GM18907 (cell line): ENCODE measurements around the gene SEMA3E.
A peak's percentile ranks its signal among the peaks of the same experiment; 100 is the strongest.
"Not testable (repeated sequence)": the region's sequence is repeated elsewhere in the genome, so short reads cannot be mapped to it uniquely, and the experiment has no call there.

Experiments used
- ATAC-seq: cut with Tn5 transposase; IDR thresholded peaks from one replicate; pipeline ENCODE4 v1.9.1; 2021; ENCODE audit warnings: mild to moderate bottlenecking, moderate library complexity; ENCODE audit not compliant: unreplicated experiment

The SEMA3E gene

GRCh38 chr7:83494683-83495082, 154.3 kb downstream of the SEMA3E start:
- ATAC-seq: no peak

GRCh38 chr7:83492802-83493201, 156.1 kb downstream of the SEMA3E start:
- no peak for ATAC-seq

GRCh38 chr7:83487801-83488200, 161.1 kb downstream of the SEMA3E start:
- ATAC-seq: no peak

GRCh38 chr7:83486957-83487356, 162.0 kb downstream of the SEMA3E start:
- no peak for ATAC-seq

GRCh38 chr7:83486536-83486935, 162.4 kb downstream of the SEMA3E start:
- ATAC-seq: no peak

- no peak for ATAC-seq
Observed at GRCh38 chr7:83484826-83485225, 164.1 kb downstream of the SEMA3E start.

- no peak for ATAC-seq
Observed at GRCh38 chr7:83484266-83484665, 164.7 kb downstream of the SEMA3E start.

GRCh38 chr7:83478616-83479015, 170.3 kb downstream of the SEMA3E start:
- no peak for ATAC-seq

- no peak for ATAC-seq
Observed at GRCh38 chr7:83476511-83477050, 172.4 kb downstream of the SEMA3E start.

- ATAC-seq: no peak
Observed at GRCh38 chr7:83475420-83475819, 173.5 kb downstream of the SEMA3E start.

- ATAC-seq: no peak
Observed at GRCh38 chr7:83472376-83472775, 176.6 kb downstream of the SEMA3E start.

- no peak for ATAC-seq
Observed at GRCh38 chr7:83469491-83469890, 179.4 kb downstream of the SEMA3E start.

GRCh38 chr7:83469076-83469475, 179.9 kb downstream of the SEMA3E start:
- no peak for ATAC-seq

GRCh38 chr7:83468251-83468739, 180.6 kb downstream of the SEMA3E start:
- peak; percentile 93 for ATAC-seq

- no peak for ATAC-seq
Observed at GRCh38 chr7:83467493-83467892, 181.4 kb downstream of the SEMA3E start.

GRCh38 chr7:83466956-83467355, 182.0 kb downstream of the SEMA3E start:
- no peak for ATAC-seq

GRCh38 chr7:83466187-83466923, 182.6 kb downstream of the SEMA3E start:
- ATAC-seq: no peak

GRCh38 chr7:83465643-83466042, 183.3 kb downstream of the SEMA3E start:
- no peak for ATAC-seq

GRCh38 chr7:83461820-83462219, 187.1 kb downstream of the SEMA3E start:
- not testable (repeated sequence) for ATAC-seq

GRCh38 chr7:83459930-83460653, 188.8 kb downstream of the SEMA3E start:
- not testable (repeated sequence) for ATAC-seq

- not testable (repeated sequence) for ATAC-seq
Observed at GRCh38 chr7:83459101-83459929, 189.6 kb downstream of the SEMA3E start.
